Measurements from ENCODE around the gene USP53. TPM values are rescaled to one million over a fixed set of nuclear protein-coding genes. Genes with fewer than 3 reads are reported as not detected.

USP53 gene
- total RNA-seq, 1 experiment from 2014 or later, result 68.0 TPM

DNA sequence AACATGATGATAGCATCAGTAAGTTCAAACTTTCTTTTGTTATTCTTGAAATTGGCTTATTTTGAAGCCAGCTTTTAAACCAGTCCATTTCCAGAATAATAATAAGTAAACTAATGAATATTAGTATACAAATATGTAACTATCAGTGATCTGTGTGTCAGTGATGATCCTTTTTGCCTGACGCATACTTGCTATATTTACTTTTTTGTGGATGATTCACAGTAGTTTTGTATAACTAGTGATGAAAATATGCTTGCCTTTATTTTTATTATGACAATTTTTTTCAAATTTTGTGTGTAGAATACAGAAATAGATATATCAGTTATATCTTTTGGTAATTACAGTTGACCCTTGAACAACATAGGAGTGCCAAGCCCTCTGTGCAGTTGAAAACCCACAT, 49.5 kb downstream of the USP53 start:
- BruUV-seq (replicated peaks), result no TSS peak
- no peak overlapping the region for H3K4me3 Mint-ChIP-seq (ENCODE audit: unreplicated experiment)
- no peak overlapping the region for H3K27ac Mint-ChIP-seq (ENCODE audit: low read depth, unreplicated experiment)
- CTCF ChIA-PET, result no interaction called here
- no peak for DNase-seq (ENCODE audit: unreplicated experiment)
- no peaks in the 10 kb centered on the region for H3K4me1 Mint-ChIP-seq (ENCODE audit: insufficient read depth, unreplicated experiment)
- TF ChIP-seq, protein P1, sequence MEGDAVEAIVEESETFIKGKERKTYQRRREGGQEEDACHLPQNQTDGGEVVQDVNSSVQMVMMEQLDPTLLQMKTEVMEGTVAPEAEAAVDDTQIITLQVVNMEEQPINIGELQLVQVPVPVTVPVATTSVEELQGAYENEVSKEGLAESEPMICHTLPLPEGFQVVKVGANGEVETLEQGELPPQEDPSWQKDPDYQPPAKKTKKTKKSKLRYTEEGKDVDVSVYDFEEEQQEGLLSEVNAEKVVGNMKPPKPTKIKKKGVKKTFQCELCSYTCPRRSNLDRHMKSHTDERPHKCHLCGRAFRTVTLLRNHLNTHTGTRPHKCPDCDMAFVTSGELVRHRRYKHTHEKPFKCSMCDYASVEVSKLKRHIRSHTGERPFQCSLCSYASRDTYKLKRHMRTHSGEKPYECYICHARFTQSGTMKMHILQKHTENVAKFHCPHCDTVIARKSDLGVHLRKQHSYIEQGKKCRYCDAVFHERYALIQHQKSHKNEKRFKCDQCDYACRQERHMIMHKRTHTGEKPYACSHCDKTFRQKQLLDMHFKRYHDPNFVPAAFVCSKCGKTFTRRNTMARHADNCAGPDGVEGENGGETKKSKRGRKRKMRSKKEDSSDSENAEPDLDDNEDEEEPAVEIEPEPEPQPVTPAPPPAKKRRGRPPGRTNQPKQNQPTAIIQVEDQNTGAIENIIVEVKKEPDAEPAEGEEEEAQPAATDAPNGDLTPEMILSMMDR (IDR thresholded peaks at IDR 0.05; ENCODE audit: unreplicated experiment), result no peak
- POLR2A ChIA-PET, result interaction anchor here (0.6 kb wide), 1 partner anchor 190 kb away, joined by 3 read pairs; no protein-coding TSS in a partner anchor
- H3K9me3 Mint-ChIP-seq (ENCODE audit: unreplicated experiment), result no peaks in the 10 kb centered on the region
- intact Hi-C loops (cut with micrococcal nuclease), result no loop called here
- H3K27me3 Mint-ChIP-seq (ENCODE audit: insufficient read depth, unreplicated experiment), result no peaks in the 10 kb centered on the region
- H3K36me3 Mint-ChIP-seq (ENCODE audit: insufficient read depth, unreplicated experiment), result peaks cover 47% of the 10 kb centered on the region

DNA sequence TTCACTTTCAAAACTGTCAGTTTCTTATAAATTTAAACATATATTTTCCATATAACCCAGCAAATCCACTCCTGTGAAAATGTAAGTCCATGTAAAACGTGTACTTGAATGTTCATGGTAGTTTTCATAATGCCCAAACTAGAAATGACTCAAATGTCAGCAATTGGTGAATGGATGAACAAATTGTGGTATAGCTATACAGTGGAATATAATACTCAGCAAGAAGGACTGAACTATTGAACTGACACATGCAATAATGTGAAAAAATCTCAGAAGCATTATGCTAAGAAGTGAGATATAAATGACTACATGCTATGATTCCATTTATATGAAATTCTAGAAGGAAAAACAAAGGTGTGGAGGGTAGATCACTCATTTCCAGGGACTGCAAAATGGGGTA, 52.2 kb downstream of the USP53 start:
- peaks cover 6% of the 10 kb centered on the region for H3K4me1 Mint-ChIP-seq (ENCODE audit: insufficient read depth, unreplicated experiment)
- H3K4me3 Mint-ChIP-seq (ENCODE audit: unreplicated experiment), result no peak overlapping the region
- intact Hi-C loops (cut with micrococcal nuclease), result no loop called here
- DNase-seq (ENCODE audit: unreplicated experiment), result no peak
- BruUV-seq (replicated peaks), result no TSS peak
- TF ChIP-seq, protein P1 (IDR thresholded peaks at IDR 0.05; ENCODE audit: unreplicated experiment), result no peak
- H3K27me3 Mint-ChIP-seq (ENCODE audit: insufficient read depth, unreplicated experiment), result no peaks in the 10 kb centered on the region
- H3K27ac Mint-ChIP-seq (ENCODE audit: low read depth, unreplicated experiment), result no peak overlapping the region
- POLR2A ChIA-PET, result interaction anchor here (1.5 to 2.1 kb wide), 3 partner anchors 22 to 52 kb away, joined by 3 to 5 read pairs (median 4); partner anchors contain the start of gene USP53
- CTCF ChIA-PET, result interaction anchor here (1.3 kb wide), 1 partner anchor 223 kb away, joined by 6 read pairs; no protein-coding TSS in a partner anchor
- H3K36me3 Mint-ChIP-seq (ENCODE audit: insufficient read depth, unreplicated experiment), result peaks cover 30% of the 10 kb centered on the region
- H3K9me3 Mint-ChIP-seq (ENCODE audit: unreplicated experiment), result no peaks in the 10 kb centered on the region

DNA sequence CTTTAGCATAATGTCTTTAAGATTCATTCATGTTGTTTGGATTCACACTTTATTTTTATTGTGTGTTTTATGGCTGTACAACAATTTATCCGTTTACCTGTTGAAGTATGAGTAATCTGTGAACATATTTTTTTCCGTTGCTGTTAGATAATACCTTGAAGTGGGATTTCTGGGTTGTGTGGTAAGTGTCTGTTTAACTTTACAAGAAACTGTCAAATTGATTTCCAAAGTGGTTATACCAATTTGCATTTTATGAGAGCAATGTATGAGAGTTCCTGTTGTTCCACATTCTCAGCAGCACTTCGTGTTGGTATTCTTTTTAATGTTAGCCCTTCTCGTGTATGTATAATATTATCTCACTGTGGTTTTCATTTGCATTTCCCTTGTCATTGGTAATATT, 53.6 kb downstream of the USP53 start:
- CTCF ChIA-PET, result no interaction called here
- no TSS peak for BruUV-seq (replicated peaks)

DNA sequence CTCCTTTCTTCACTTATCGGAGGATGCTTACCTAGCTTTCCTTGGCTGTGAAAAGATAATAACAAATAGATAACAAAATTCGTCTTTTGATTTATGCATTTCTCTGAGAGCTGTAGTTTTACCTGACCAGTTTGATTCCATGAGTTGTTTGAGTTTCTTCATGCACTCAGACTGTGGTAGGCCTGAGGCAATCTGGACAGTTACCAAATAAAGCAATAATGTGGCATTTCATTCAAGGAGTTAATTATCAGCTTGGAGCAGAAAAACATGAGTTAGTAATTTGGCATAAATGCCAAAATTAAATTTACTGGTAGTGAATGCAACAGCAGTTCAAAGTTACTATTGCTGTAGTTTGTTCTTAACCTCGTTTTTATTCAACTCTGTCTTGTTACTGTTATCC, 56.0 kb downstream of the USP53 start:
- no peaks in the 10 kb centered on the region for H3K9me3 Mint-ChIP-seq (ENCODE audit: unreplicated experiment)
- H3K36me3 Mint-ChIP-seq (ENCODE audit: insufficient read depth, unreplicated experiment), result peaks cover 48% of the 10 kb centered on the region
- H3K4me3 Mint-ChIP-seq (ENCODE audit: unreplicated experiment), result no peak overlapping the region
- no peaks in the 10 kb centered on the region for H3K27me3 Mint-ChIP-seq (ENCODE audit: insufficient read depth, unreplicated experiment)
- POLR2A ChIA-PET, result interaction anchor here (2.1 kb wide), 1 partner anchor 56 kb away, joined by 10 read pairs; the partner anchor contains the start of gene USP53
- DNase-seq (ENCODE audit: unreplicated experiment), result peak; percentile 31
- CTCF ChIA-PET, result interaction anchor here (0.6 to 1.4 kb wide), 4 partner anchors 55 to 287 kb away, joined by 3 to 4 read pairs (median 4); partner anchors contain the start of gene USP53
- TF ChIP-seq, protein P1 (IDR thresholded peaks at IDR 0.05; ENCODE audit: unreplicated experiment), result no peak
- intact Hi-C loops (cut with micrococcal nuclease), result no loop called here
- peaks cover 6% of the 10 kb centered on the region for H3K4me1 Mint-ChIP-seq (ENCODE audit: insufficient read depth, unreplicated experiment)
- no peak overlapping the region for H3K27ac Mint-ChIP-seq (ENCODE audit: low read depth, unreplicated experiment)
- no TSS peak for BruUV-seq (replicated peaks)

More for the DNA sequence above, 53.6 kb downstream of the USP53 start:
- Mint-ChIP-seq H3K27me3 (ENCODE audit: insufficient read depth, unreplicated experiment) (no peaks in the 10 kb centered on the region), H3K4me1 (ENCODE audit: insufficient read depth, unreplicated experiment) (peaks cover 6% of the 10 kb centered on the region), H3K4me3 (ENCODE audit: unreplicated experiment) (no peak overlapping the region), H3K36me3 (ENCODE audit: insufficient read depth, unreplicated experiment) (peaks cover 31% of the 10 kb centered on the region), H3K9me3 (ENCODE audit: unreplicated experiment) (no peaks in the 10 kb centered on the region), H3K27ac (ENCODE audit: low read depth, unreplicated experiment) (peak overlapping the region; percentile 33)
- POLR2A ChIA-PET, result interaction anchor here (1.0 to 1.5 kb wide), 2 partner anchors 30 to 54 kb away, joined by 3 to 5 read pairs; partner anchors contain the start of gene USP53
- TF ChIP-seq, protein P1 (IDR thresholded peaks at IDR 0.05; ENCODE audit: unreplicated experiment), result no peak
- intact Hi-C loops (cut with micrococcal nuclease), result no loop called here
- DNase-seq (ENCODE audit: unreplicated experiment), result no peak
